ENCODE data around the gene NRIP2.

DNA sequence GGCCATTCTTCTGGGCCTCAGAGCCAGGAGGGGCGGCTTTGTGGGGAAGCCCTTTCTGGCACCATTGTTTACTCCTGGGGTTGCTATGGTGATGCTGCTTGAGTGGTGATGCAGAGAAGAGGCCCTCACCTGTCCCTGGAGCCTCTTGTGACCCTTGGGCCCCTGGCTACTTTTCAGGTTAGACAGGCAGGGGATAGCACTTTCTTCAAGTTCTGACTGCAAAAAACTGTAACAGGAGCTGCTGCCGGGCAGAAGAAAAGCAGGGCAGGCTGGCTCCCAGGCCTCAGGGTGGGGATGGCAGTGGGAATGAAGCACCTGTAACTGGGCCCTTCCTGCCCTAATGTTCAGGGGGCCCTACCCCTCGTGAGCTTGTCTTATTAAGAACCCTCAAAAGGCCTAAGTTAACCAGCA, 22.2 kb upstream of the NRIP2 start, which contains the start of gene TEX52:
- TF ChIP-seq, protein P1, sequence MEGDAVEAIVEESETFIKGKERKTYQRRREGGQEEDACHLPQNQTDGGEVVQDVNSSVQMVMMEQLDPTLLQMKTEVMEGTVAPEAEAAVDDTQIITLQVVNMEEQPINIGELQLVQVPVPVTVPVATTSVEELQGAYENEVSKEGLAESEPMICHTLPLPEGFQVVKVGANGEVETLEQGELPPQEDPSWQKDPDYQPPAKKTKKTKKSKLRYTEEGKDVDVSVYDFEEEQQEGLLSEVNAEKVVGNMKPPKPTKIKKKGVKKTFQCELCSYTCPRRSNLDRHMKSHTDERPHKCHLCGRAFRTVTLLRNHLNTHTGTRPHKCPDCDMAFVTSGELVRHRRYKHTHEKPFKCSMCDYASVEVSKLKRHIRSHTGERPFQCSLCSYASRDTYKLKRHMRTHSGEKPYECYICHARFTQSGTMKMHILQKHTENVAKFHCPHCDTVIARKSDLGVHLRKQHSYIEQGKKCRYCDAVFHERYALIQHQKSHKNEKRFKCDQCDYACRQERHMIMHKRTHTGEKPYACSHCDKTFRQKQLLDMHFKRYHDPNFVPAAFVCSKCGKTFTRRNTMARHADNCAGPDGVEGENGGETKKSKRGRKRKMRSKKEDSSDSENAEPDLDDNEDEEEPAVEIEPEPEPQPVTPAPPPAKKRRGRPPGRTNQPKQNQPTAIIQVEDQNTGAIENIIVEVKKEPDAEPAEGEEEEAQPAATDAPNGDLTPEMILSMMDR (IDR thresholded peaks at IDR 0.05), result no peak
- TF ChIP-seq POLR2A (IDR thresholded peaks at IDR 0.05), result no peak
